Measurements from ENCODE around the gene CACNA1C. TPM values are rescaled to one million over a fixed set of nuclear protein-coding genes. Genes with fewer than 3 reads are reported as not detected.

Gene CACNA1C
- total RNA-seq, 4 donors from 2014 or later = 0.38 to 2.4 (median 1.4) TPM

- intact Hi-C loops (cut with DNase I; ENCODE audit: low total_unique reads) = no loop called here
- H3K4me3 ChIP-seq (ENCODE audit: low read depth, poor library complexity, severe bottlenecking) = no peak overlapping the region
- WGBS, 2 donors = 91% methylated on average over 18 of the region's 18 CpGs
- TF ChIP-seq CTCF (IDR thresholded peaks at IDR 0.05) = no peak
- no peak for TF ChIP-seq POLR2A (IDR thresholded peaks at IDR 0.05)
- peak in 1 of 2 donors; percentile 54 for DNase-seq (ENCODE audit: low spot score in 2 of 2)
These were observed 621.4 kb downstream of the CACNA1C start for GRCh38 chr12:2673966-2674810.

GRCh38 chr12:2675776-2676175 is 623.0 kb downstream of the CACNA1C start:
- no peak for TF ChIP-seq POLR2A (IDR thresholded peaks at IDR 0.05)
- TF ChIP-seq CTCF (IDR thresholded peaks at IDR 0.05) = no peak
- intact Hi-C loops (cut with DNase I; ENCODE audit: low total_unique reads) = no loop called here
- H3K4me3 ChIP-seq (ENCODE audit: low read depth, poor library complexity, severe bottlenecking) = no peak overlapping the region
- 71 to 76% methylated on average over 6 of the region's 6 CpGs for WGBS, 2 donors
- peak in 1 of 2 donors; percentile 77 for DNase-seq (ENCODE audit: low spot score in 2 of 2)

GRCh38 chr12:2677142-2677880 is 624.5 kb downstream of the CACNA1C start:
- no peak overlapping the region for H3K4me3 ChIP-seq (ENCODE audit: low read depth, poor library complexity, severe bottlenecking)
- DNase-seq (ENCODE audit: low spot score in 2 of 2) = peak in 1 of 2 donors; percentile 81
- TF ChIP-seq CTCF (IDR thresholded peaks at IDR 0.05) (no peak), POLR2A (IDR thresholded peaks at IDR 0.05) (no peak)
- intact Hi-C loops (cut with DNase I; ENCODE audit: low total_unique reads) = no loop called here
- 84 to 87% methylated on average over 19 to 20 of the region's 20 CpGs for WGBS, 2 donors

- DNase-seq (ENCODE audit: low spot score in 2 of 2) = peak in 1 of 2 donors; percentile 68
- intact Hi-C loops (cut with DNase I; ENCODE audit: low total_unique reads) = no loop called here
- WGBS, 2 donors = 80 to 84% methylated on average over 11 of the region's 11 CpGs
- TF ChIP-seq CTCF (IDR thresholded peaks at IDR 0.05) = no peak
- no peak for TF ChIP-seq POLR2A (IDR thresholded peaks at IDR 0.05)
- H3K4me3 ChIP-seq (ENCODE audit: low read depth, poor library complexity, severe bottlenecking) = no peak overlapping the region
These were observed 625.6 kb downstream of the CACNA1C start for GRCh38 chr12:2678426-2678825.

GRCh38 chr12:2679068-2679815 is 626.5 kb downstream of the CACNA1C start:
- no peak for TF ChIP-seq POLR2A (IDR thresholded peaks at IDR 0.05)
- TF ChIP-seq CTCF (IDR thresholded peaks at IDR 0.05) = no peak
- H3K4me3 ChIP-seq (ENCODE audit: low read depth, poor library complexity, severe bottlenecking) = no peak overlapping the region
- peak in 1 of 2 donors; percentile 82 for DNase-seq (ENCODE audit: low spot score in 2 of 2)
- WGBS, 2 donors = 89 to 90% methylated on average over 30 to 33 of the region's 33 CpGs
- intact Hi-C loops (cut with DNase I; ENCODE audit: low total_unique reads) = no loop called here
